ENCODE data around the gene SLC22A13.
"Not testable (repeated sequence)": the region's sequence is repeated elsewhere in the genome, so short reads cannot be mapped to it uniquely, and the experiment has no call there.

GRCh38 chr3:38297053-38297452 is 31.4 kb downstream of the SLC22A13 start:
- TF ChIP-seq CTCF, POLR2A (IDR thresholded peaks at IDR 0.05): not testable (repeated sequence)
